ENCODE measurements around the gene FATE1. TPM values are rescaled to one million over a fixed set of nuclear protein-coding genes. Genes with fewer than 3 reads are reported as not detected.

Gene FATE1
- total RNA-seq, 6 experiments from 2014 or later, result not detected

- H3K27ac ChIP-seq, result no peak overlapping the region
- intact Hi-C loops (cut with DNase I), result no loop called here
- no peaks in the 10 kb centered on the region for H3K4me1 ChIP-seq
- no peaks in the 10 kb centered on the region for H3K27me3 ChIP-seq
- 17% methylated on average over 1 of the region's 4 CpGs for WGBS (ENCODE audit: insufficient coverage, low coverage, low lambda C conversion rate, missing lambda C conversion rate)
- ATAC-seq (peak; percentile 79 to 87 (median 84)), DNase-seq (peak in 2 of 3 donors; percentile 41 to 54)
- H3K9me3 ChIP-seq, result no peaks in the 10 kb centered on the region
- no peaks in the 10 kb centered on the region for H3K36me3 ChIP-seq
- TF ChIP-seq POLR2A (IDR thresholded peaks at IDR 0.05) (no peak), CTCF (IDR thresholded peaks at IDR 0.05) (peak; percentile 54 to 65 (median 60))
- H3K4me3 ChIP-seq, result no peak overlapping the region
Observed at GRCh38 chrX:151680805-151681204, 35.0 kb upstream of the FATE1 start.

GRCh38 chrX:151687635-151688034 lies 28.2 kb upstream of the FATE1 start:
- Histone ChIP-seq H3K27ac (no peak overlapping the region), H3K4me1 (no peaks in the 10 kb centered on the region), H3K36me3 (no peaks in the 10 kb centered on the region), H3K27me3 (no peaks in the 10 kb centered on the region), H3K9me3 (no peaks in the 10 kb centered on the region), H3K4me3 (no peak overlapping the region)
- intact Hi-C loops (cut with DNase I), result no loop called here
- TF ChIP-seq POLR2A (IDR thresholded peaks at IDR 0.05) (no peak), CTCF (IDR thresholded peaks at IDR 0.05) (no peak)
- DNase-seq, result no peak
- ATAC-seq, result no peak

- no peaks in the 10 kb centered on the region for H3K4me1 ChIP-seq
- no peak for ATAC-seq
- H3K4me3 ChIP-seq, result no peak overlapping the region
- no peak for TF ChIP-seq CTCF (IDR thresholded peaks at IDR 0.05)
- no peak for TF ChIP-seq POLR2A (IDR thresholded peaks at IDR 0.05)
- no peak overlapping the region for H3K27ac ChIP-seq
- DNase-seq, result no peak
- no peaks in the 10 kb centered on the region for H3K27me3 ChIP-seq
- H3K9me3 ChIP-seq, result no peaks in the 10 kb centered on the region
- H3K36me3 ChIP-seq, result no peaks in the 10 kb centered on the region
- intact Hi-C loops (cut with DNase I), result no loop called here
Observed at GRCh38 chrX:151688695-151689094, 27.1 kb upstream of the FATE1 start.

GRCh38 chrX:151692825-151693224 lies 23.0 kb upstream of the FATE1 start:
- H3K27me3 ChIP-seq, result no peaks in the 10 kb centered on the region
- no peaks in the 10 kb centered on the region for H3K4me1 ChIP-seq
- TF ChIP-seq CTCF (IDR thresholded peaks at IDR 0.05) (no peak), POLR2A (IDR thresholded peaks at IDR 0.05) (no peak)
- intact Hi-C loops (cut with DNase I), result no loop called here
- no peaks in the 10 kb centered on the region for H3K36me3 ChIP-seq
- 70% methylated on average over 3 of the region's 6 CpGs for WGBS (ENCODE audit: insufficient coverage, low coverage, low lambda C conversion rate, missing lambda C conversion rate)
- no peak overlapping the region for H3K4me3 ChIP-seq
- ATAC-seq (no peak), DNase-seq (no peak)
- H3K27ac ChIP-seq, result no peak overlapping the region
- no peaks in the 10 kb centered on the region for H3K9me3 ChIP-seq

GRCh38 chrX:151694121-151694520 lies 21.7 kb upstream of the FATE1 start:
- H3K27me3 ChIP-seq, result no peaks in the 10 kb centered on the region
- H3K4me1 ChIP-seq, result no peaks in the 10 kb centered on the region
- TF ChIP-seq POLR2A (IDR thresholded peaks at IDR 0.05), result no peak
- TF ChIP-seq CTCF (IDR thresholded peaks at IDR 0.05), result no peak
- no peak overlapping the region for H3K4me3 ChIP-seq
- intact Hi-C loops (cut with DNase I), result no loop called here
- no peak overlapping the region for H3K27ac ChIP-seq
- ATAC-seq (no peak), DNase-seq (no peak)
- no peaks in the 10 kb centered on the region for H3K9me3 ChIP-seq
- WGBS (ENCODE audit: insufficient coverage, low coverage, low lambda C conversion rate, missing lambda C conversion rate), result 52% methylated on average over 10 of the region's 12 CpGs
- no peaks in the 10 kb centered on the region for H3K36me3 ChIP-seq

Measured in right lobe of liver (tissue), 6 donors.